Left ventricle myocardium superior (tissue), 1 donor: ENCODE measurements around the gene LY86. TPM values are rescaled to one million over a fixed set of nuclear protein-coding genes. Genes with fewer than 3 reads are reported as not detected.
A peak's percentile ranks its signal among the peaks of the same experiment; 100 is the strongest.

Source experiments
- ATAC-seq: fragments of 200-7000 bp; cut with Tn5 transposase; one replicate; pipeline ENCODE4 v1.9.1; 2020; ENCODE audit warnings: mild to moderate bottlenecking, moderate library complexity
- DNase-seq: peaks from one replicate; pipeline ENCODE4 v3.0.0-alpha.2; 2020
- intact Hi-C: fragments of 100-400 bp; cut with micrococcal nuclease; formaldehyde crosslinking; loops from one replicate; pipeline ENCODE4 v1.11.0; 2022
- total RNA-seq: library from RNA; stranded (reverse); fragmentation: NEBNext Ultra II Directional; extraction: Animal tissue kit (Norgen Biotek cat#: 25700); gene quantifications from one replicate; pipeline ENCODE4 v1.2.1, GENCODE V29; 2021
- donor health status: DM: no; HTN: yes; CAD: no; lungs with severe emphysema.

LY86 gene
- total RNA-seq, 1 donor from 2014 or later, result 1.1 TPM

DNA sequence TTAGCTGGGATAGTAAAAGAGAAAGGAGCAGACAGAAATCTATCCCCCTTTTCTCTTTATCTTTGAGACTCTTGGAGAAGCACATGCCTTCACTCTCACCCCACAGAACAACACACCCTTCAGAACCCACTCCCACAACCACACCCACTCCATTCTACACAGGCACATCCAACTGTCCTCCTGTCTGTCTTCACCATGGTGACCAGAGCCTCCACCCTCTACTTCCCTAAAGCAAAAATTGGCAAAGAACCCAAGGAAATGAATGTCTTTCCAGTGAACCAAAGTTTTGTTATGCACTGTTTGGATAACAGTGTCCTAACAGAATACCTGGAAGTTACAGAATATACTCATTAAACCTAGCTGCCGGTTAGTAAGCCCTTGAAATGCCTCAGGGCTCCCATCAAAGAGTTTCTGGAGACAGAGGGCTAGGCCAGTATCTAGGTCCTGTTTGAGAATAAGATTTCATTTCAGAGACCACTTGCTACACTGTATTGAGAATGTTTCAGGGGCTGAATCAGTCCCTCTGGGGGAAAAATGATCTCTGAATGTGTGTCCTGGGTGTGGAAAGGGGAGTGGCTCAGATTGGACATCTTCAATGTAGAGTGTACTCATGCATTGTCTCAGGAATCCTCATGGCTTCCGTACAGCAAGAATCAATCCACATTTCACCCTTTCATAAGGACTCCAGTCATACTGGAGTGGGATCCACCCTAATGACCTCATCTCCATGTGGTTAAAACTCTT is 101.1 kb downstream of the LY86 start:
- intact Hi-C loops, result no loop called here
- DNase-seq, result no peak
- peak; percentile 19 for ATAC-seq

GRCh38 chr6:6690144-6690483 is 101.6 kb downstream of the LY86 start:
- intact Hi-C loops, result no loop called here
- ATAC-seq, result no peak
- no peak for DNase-seq

GRCh38 chr6:6694368-6694780 is 105.9 kb downstream of the LY86 start:
- DNase-seq (no peak), ATAC-seq (peak; percentile 19)
- intact Hi-C loops, result no loop called here

DNA sequence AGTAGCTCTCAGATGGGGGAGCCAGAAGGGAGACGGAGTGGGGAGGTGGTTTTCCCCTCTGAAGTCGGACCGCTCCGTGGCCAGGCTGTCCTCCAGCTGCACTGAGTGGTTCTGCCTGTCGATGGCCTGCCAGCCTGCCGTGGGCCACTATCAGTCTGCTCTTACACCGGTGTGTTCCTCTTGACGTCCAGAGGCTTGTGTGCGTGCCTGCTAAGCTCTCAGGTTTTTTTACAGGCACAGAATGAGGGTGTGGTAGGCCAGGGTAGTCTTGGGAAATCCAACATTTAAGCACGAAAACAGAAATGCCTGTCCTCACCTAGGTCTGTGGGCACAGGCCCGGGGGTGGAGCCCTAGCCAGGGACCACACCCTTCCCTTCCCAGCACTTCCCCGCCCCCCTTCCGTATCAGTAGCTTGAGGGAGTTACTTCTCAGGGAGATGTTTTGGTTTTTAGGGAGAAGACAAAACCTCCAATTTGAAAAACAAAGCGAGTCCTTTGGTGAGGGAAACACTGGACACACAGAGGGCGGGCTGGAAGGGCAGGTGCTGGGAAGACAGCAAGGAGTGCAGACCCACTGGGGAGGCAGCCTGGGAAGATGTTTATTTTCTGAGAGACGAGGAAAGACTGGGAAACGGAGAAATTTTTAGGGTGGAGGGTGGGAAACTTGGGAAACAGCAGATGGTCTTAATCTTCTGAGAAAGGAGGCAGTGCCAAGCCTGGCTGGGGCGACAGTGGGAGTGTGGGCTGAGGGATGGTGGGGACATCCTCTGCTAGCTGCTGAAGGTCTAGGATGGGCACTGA is 106.5 kb downstream of the LY86 start:
- peak; percentile 59 for DNase-seq
- intact Hi-C loops, result no loop called here

GRCh38 chr6:6695625-6696276 is 107.2 kb downstream of the LY86 start:
- peak; percentile 29 for ATAC-seq
- intact Hi-C loops, result no loop called here
- no peak for DNase-seq

More for the DNA sequence above, 106.5 kb downstream of the LY86 start:
- peak; percentile 56 for ATAC-seq

- intact Hi-C loops, result no loop called here
- peak; percentile 75 for DNase-seq
- no peak for ATAC-seq
Measured at GRCh38 chr6:6696867-6697531, 108.5 kb downstream of the LY86 start.

GRCh38 chr6:6697620-6698019 is 109.1 kb downstream of the LY86 start:
- DNase-seq (no peak), ATAC-seq (no peak)
- intact Hi-C loops, result no loop called here

DNA sequence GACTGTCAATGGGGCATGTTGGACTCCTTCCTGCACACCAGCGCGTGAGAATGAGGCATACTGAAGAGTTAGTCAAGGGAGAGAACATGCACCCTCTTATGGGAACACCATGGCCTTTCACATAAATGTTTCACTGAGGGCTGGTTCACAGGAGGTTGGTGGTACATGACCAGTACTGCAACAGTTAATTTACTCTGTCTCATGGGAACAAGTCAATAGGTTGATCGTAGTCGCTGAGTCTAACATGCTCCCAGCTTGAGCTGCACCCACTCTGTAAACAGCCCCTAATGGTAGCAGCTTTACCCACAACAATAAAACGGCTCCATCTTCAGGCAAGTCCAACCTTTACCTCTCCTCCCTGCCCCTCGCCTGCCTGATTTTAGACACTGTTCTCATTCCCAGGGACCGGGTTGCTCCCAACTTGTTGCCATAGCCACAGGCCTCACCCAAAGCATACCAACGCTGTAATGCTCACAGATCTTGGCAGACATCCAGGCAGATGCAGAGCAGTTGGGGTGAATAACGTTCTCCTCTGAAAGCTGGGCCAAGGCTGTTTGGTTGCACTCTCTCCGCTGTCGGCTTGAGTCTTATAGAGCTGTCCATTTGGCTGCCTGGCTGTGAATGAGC is 111.3 kb downstream of the LY86 start:
- intact Hi-C loops, result no loop called here
- ATAC-seq (peak; percentile 87), DNase-seq (peak; percentile 74)

GRCh38 chr6:6700407-6701270 is 112.1 kb downstream of the LY86 start:
- DNase-seq (no peak), ATAC-seq (peak; percentile 4)
- intact Hi-C loops, result no loop called here

GRCh38 chr6:6701864-6702263 is 113.3 kb downstream of the LY86 start:
- no peak for ATAC-seq
- DNase-seq, result no peak
- intact Hi-C loops, result no loop called here

- intact Hi-C loops, result no loop called here
- DNase-seq, result no peak
Measured at GRCh38 chr6:6703699-6704098, 115.2 kb downstream of the LY86 start.

More at GRCh38 chr6:6703699-6704098, 115.2 kb downstream of the LY86 start:
- ATAC-seq, result no peak
